CD4-positive, alpha-beta T cell treated with Interferon alpha-2 for 1 hour (primary cell): ENCODE data around the gene DIS3L2.
"Not testable (repeated sequence)": the region's sequence is repeated elsewhere in the genome, so short reads cannot be mapped to it uniquely, and the experiment has no call there.

Experiments used
- DNase-seq, 2 donors: peaks; one replicate each; pipeline ENCODE4 v3.0.0-alpha.2; 2020 to 2022

Gene DIS3L2

GRCh38 chr2:232018181-232018580 lies 56.7 kb downstream of the DIS3L2 start:
- no peak for DNase-seq

- DNase-seq = no peak
These were observed 61.2 kb downstream of the DIS3L2 start for GRCh38 chr2:232022718-232023117.

DNA sequence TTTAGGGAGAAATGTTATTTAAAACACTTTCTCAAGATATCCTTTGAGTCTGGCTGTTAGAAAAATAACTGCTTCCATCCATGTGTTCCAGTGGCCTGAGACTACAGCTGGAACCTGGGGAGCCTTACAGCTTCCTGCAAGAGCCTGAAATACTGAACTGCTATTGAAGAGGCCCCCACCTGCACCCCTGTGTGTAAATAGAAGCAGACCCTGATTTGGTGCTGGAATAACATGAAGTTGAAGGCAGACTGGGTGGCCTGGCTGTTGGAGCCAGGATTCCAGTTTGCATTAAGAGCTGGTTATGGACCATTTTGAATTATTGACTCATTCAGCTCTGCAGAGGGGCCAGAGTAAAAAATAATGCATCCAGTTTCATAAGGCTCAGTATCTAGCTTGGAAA lies 61.9 kb downstream of the DIS3L2 start:
- no peak for DNase-seq

GRCh38 chr2:232024457-232024856 lies 62.9 kb downstream of the DIS3L2 start:
- DNase-seq = no peak

GRCh38 chr2:232026910-232027309 lies 65.4 kb downstream of the DIS3L2 start:
- DNase-seq = no peak

- DNase-seq = no peak
These were observed 66.0 kb downstream of the DIS3L2 start for GRCh38 chr2:232027530-232027929.

- no peak for DNase-seq
These were observed 66.6 kb downstream of the DIS3L2 start for GRCh38 chr2:232028071-232028470.

DNA sequence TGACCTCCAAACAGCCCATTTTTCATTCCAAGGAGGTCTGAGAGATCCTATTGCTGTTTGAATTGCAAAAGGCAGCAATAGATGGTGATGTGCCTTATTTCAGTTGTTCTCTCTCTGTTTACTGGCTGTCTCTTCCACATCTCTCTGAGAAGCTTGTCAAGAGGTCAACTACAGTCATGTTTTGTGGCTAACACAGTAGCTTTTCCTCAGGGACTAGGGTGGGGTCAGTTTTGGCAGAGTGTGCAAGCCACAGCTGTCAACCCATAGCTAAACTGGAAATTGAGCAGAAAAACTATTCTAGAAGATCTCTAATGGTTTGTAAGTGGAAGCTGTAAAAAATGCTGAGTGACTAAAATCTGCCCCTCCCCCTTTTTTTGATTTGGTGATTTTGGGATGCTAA lies 67.1 kb downstream of the DIS3L2 start:
- DNase-seq = no peak

DNA sequence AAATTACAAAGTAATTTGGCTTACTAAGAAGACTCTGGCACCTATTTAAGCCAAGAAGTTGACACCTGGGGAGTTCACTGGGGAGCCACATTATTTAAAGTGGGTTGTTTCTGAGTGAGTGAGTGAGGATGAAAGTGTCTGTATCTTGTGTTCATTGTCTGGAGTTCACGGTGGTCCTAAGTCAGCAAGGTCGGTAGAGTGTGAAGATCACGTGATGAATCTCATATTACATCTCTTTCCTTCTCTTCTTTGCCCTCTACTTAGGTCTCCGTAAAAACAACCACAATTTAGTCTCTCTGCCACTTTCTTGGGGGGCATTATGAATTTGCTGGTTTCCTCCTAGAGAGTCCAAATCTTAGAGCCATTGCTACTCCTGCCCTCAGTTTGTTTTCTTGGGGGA lies 67.8 kb downstream of the DIS3L2 start:
- no peak for DNase-seq

- no peak for DNase-seq
These were observed 68.7 kb downstream of the DIS3L2 start for GRCh38 chr2:232030229-232030628.

GRCh38 chr2:232035292-232035691 lies 73.8 kb downstream of the DIS3L2 start:
- DNase-seq = not testable (repeated sequence)

DNA sequence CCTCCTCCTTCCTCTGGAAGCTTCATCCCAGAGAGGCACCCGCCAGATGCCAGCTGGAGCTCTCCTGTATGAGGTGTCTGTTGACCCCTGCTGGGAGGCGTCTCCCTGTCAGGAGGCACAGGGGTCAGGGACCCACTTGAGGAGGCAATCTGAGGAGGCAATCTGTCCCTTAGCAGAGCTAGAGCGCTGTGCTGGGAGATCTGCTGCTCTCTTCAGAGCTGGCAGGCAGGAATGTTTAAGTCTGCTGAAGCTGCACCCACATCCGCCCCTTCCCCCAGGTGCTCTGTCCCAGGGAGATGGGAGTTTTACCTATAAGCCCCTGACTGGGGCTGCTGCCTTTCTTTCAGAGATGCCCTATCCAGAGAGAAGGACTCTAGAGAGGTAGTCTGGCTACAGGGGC lies 75.4 kb downstream of the DIS3L2 start:
- DNase-seq = not testable (repeated sequence)

DNA sequence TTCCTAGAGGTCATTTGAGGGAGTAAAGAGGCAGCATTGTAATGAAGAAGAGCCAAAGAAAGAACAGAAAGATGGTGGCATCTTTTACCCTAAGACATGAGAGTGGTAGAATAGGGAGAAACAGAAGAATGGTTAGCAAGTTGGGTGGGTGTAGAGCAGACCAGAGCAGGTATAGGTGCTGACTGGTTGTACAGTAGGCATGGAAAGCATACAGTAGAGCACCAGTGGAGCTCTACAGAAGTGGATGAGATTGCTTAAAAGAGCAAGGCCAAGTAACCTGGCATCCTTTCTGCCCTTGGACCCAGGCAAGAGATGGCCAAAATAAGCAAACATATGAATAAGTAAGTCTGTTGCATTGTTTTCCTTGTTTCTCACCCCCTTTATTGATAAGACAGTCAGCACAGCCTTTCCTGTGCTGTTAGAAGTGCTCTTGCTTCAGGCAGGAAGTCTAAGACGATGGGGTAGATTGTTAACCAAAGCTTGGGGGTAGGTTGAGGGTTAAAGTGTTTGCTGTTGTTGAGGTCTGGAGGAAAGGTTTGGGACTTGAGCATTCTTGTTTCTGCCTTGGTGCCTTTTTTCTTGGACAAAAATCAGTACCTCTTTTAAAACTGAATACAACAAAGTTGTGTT lies 76.9 kb downstream of the DIS3L2 start:
- DNase-seq = no peak

- no peak for DNase-seq
These were observed 77.5 kb downstream of the DIS3L2 start for GRCh38 chr2:232038881-232039485.

GRCh38 chr2:232042911-232043574 lies 81.5 kb downstream of the DIS3L2 start:
- no peak for DNase-seq

- DNase-seq = no peak
These were observed 82.5 kb downstream of the DIS3L2 start for GRCh38 chr2:232043966-232044365.

DNA sequence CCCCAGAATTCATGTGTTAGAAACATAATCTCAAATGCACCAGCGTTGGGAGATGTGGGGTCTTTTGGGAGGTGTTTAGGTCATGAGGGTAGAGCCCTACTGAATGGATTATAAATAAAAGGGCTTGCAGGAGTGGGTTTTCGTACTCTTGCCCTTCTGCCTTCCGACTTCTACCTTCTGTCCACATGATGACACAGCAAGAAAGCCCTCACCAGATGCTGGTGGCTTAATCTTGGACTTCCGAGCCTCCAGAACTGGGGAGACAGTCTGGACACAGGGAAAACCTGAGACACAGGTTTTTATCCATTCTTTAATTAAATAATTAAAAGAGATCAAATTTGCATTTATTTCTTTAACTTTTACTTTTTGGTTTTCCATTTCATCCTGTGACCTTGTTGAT lies 87.8 kb downstream of the DIS3L2 start:
- no peak for DNase-seq

- no peak for DNase-seq
These were observed 91.1 kb downstream of the DIS3L2 start for GRCh38 chr2:232052591-232052990.

DNA sequence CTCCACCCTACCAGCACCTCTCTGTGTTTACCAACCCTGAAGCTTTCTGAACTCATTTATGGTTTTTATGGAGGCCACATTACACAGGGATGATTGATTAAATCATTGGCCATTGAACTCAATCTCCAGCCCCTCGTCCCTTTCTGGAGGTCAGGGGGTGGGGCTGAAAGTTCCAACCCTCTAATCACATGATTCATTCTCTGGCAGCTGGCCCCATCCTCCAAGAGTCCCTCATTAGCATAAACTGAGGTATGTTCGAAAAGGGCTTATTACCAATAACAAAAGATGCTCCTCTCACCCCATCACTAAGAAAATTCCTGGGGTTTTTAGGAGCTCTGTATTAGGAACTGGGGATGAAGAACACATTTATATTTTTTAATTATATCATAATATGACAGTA lies 92.3 kb downstream of the DIS3L2 start:
- DNase-seq = no peak

- no peak for DNase-seq
These were observed 96.8 kb downstream of the DIS3L2 start for GRCh38 chr2:232058063-232058877.

DNA sequence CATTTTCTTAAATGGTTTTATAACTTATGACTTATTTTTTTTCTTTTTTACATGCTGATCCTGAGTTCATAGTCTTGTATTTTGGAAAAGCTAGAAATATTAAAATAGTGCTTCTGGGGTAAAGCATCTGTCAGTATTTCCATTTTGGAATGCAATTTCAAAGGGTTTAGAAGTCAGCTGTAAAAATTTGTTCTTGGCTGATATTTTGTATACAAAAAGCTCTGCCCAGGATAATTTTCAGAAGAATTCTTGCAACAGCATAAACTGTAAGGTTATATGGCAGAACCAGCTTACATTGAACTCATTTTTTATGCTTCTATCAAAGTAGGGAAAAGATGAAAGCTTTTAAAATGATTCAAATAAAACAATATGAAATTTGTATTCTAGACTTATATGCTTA lies 97.4 kb downstream of the DIS3L2 start:
- no peak for DNase-seq

GRCh38 chr2:232061265-232061664 lies 99.8 kb downstream of the DIS3L2 start:
- no peak for DNase-seq

GRCh38 chr2:232073026-232073425 lies 111.5 kb downstream of the DIS3L2 start:
- DNase-seq = no peak

GRCh38 chr2:232073699-232074098 lies 112.2 kb downstream of the DIS3L2 start:
- DNase-seq = no peak
